Peyer's patch (tissue), 4 donors: Measurements from ENCODE around the gene FLT1.

ENCODE experiments used
- CTCF ChIP-seq, 6 experiments: fragments of 450-650 bp in 4 of 6; fragments of 200-600 bp in 2 of 6; sonication (generic) in 1 of 6; IDR thresholded peaks; one replicate each; pipeline ENCODE4 v1.5.1; 2017 to 2019; ENCODE audit warnings: antibody characterized with exemption in 6 of 6, mild to moderate bottlenecking in 3 of 6, moderate library complexity in 1 of 6
- POLR2A ChIP-seq, 2 donors: fragments of 450-650 bp; IDR thresholded peaks; one replicate each; pipeline ENCODE4 v1.5.1; 2017; ENCODE audit warnings: antibody characterized with exemption in 2 of 2, mild to moderate bottlenecking in 2 of 2, moderate library complexity in 2 of 2

DNA sequence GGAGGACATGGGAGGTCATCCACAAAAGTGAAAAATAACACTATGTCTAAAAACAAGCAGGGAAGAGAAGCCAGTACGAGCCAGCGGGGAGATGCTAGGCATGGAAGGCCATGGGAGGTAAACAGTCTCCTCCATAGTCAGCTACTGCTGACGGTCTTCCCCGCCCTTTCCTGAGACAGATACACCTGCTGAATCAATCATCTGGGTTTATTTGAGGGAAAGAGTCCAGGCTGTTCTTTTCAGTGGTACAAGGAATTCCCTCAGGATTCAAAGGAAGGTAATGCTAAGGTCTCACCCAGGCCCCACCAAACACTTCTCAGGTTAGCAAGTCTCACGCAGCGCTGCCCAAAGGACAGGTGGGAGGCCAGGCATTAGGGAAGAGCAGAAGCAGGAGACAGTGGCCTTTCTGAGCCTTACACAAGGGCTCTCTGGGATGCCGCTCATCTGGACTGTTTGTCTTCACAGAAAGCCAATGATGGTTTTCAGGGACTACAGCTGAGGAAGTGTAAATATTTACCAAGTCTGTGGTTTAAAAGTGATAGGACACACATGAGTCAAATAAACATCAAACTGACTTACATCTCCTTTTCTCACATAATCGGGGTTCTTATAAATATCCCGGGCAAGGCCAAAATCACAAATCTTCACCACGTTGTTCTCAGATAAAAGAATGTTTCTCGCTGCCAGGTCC lies 173.9 kb downstream of the FLT1 start:
- TF ChIP-seq POLR2A (IDR thresholded peaks at IDR 0.05) (no peak), CTCF (IDR thresholded peaks at IDR 0.05) (no peak)
